Endothelial cell of umbilical vein (primary cell): ENCODE data around the gene SPRYD3. TPM values are rescaled to one million over a fixed set of nuclear protein-coding genes. Genes with fewer than 3 reads are reported as not detected.

Source experiments
- BruUV-seq: library from RNA; stranded (reverse); fragments of 400-500 nt; replicated peaks from 2 replicates; lab custom pipeline; 2021; lab: Mats Ljungman, UMichigan
- CTCF ChIA-PET: fragments of 300-600, 350-600 bp; sonication (Branson Sonifier 250); formaldehyde crosslinking; loops from one replicate; lab custom pipeline; 2021; ENCODE audit warnings: antibody characterized with exemption, inconsistent platforms; lab: Charles Lee
- POLR2A ChIA-PET: fragments of 300-600, 350-600 bp; sonication (Branson Sonifier 250); formaldehyde crosslinking; loops from one replicate; lab custom pipeline; 2021; ENCODE audit warnings: antibody characterized with exemption, inconsistent platforms; lab: Charles Lee
- DNase-seq: peaks from one replicate; pipeline ENCODE4 v3.0.0-alpha.2; 2011; ENCODE audit warnings: low read depth, low spot score
- FAIRE-seq: peaks from 2 replicates; lab custom pipeline; 2011; peaks lifted over from hg19 to GRCh38; lab: Jason Lieb, UNC
- H2AFZ ChIP-seq: 2 replicates; pipeline ENCODE4 v1.6.0; 2012; ENCODE audit warnings: low read depth, low read length, control low read depth, inconsistent platforms
- H3K27ac ChIP-seq: 2 replicates; pipeline ENCODE4 v1.5.1; 2011; ENCODE audit warnings: low read depth, mild to moderate bottlenecking, control low read depth, low read length, moderate library complexity; ENCODE audit not compliant: insufficient read depth
- H3K27me3 ChIP-seq, 2 experiments: 2 replicates each; pipeline versions ENCODE4 v1.6.0 to v1.6.1; 2011; ENCODE audit warnings: low read length in 2 of 2, mixed read lengths in 1 of 2; ENCODE audit not compliant: control insufficient read depth in 2 of 2, insufficient read depth in 2 of 2
- H3K36me3 ChIP-seq, 2 experiments: 2 replicates in 1 of 2; 3 replicates in 1 of 2; pipeline ENCODE4 v1.5.1; 2011; ENCODE audit warnings: low read length in 2 of 2, mild to moderate bottlenecking in 1 of 2, moderate library complexity in 1 of 2; ENCODE audit not compliant: control insufficient read depth in 2 of 2, insufficient read depth in 2 of 2; ENCODE audit errors: extremely low read depth in 1 of 2
- H3K4me1 ChIP-seq: 3 replicates; pipeline ENCODE4 v1.5.1; 2011; ENCODE audit warnings: mild to moderate bottlenecking, low read length; ENCODE audit not compliant: control insufficient read depth, insufficient read depth; ENCODE audit errors: extremely low read depth
- H3K4me2 ChIP-seq: 2 replicates; pipeline ENCODE4 v1.6.1; 2011; ENCODE audit warnings: low read length, control low read depth, mixed read lengths; ENCODE audit not compliant: insufficient read depth
- H3K4me3 ChIP-seq, 3 experiments: fragments of 200-600 bp in 1 of 3; sonication (generic), shearing (Covaris generic) in 1 of 3; replicated peaks in 1 of 3; 2 replicates each; pipeline ENCODE4 v1.5.1; 2011 to 2016; ENCODE audit warnings: control low read depth in 3 of 3, low read length in 3 of 3, mild to moderate bottlenecking in 2 of 3, inconsistent platforms in 1 of 3, low read depth in 1 of 3, moderate library complexity in 1 of 3; ENCODE audit not compliant: insufficient read depth in 1 of 3
- H3K79me2 ChIP-seq: 2 replicates; pipeline ENCODE4 v1.6.0; 2012; ENCODE audit warnings: low read length, inconsistent platforms; ENCODE audit not compliant: control insufficient read depth, insufficient read depth
- H3K9ac ChIP-seq: replicated peaks from 2 replicates; pipeline ENCODE3; 2011; ENCODE audit warnings: low read length, control low read depth; ENCODE audit not compliant: insufficient read depth; ENCODE audit errors: extremely low read depth
- H3K9me1 ChIP-seq: replicated peaks from 3 replicates; pipeline ENCODE4 v1.6.0; 2011; ENCODE audit warnings: mild to moderate bottlenecking, low read length; ENCODE audit not compliant: control insufficient read depth, insufficient read depth; ENCODE audit errors: extremely low read depth
- H3K9me3 ChIP-seq: replicated peaks from 2 replicates; pipeline ENCODE4 v1.5.1; 2012; ENCODE audit warnings: low read length, inconsistent platforms; ENCODE audit not compliant: control insufficient read depth, insufficient read depth
- H4K20me1 ChIP-seq: replicated peaks from 2 replicates; pipeline ENCODE3; 2011; ENCODE audit warnings: mild to moderate bottlenecking, low read length; ENCODE audit not compliant: control insufficient read depth, insufficient read depth; ENCODE audit errors: extremely low read depth
- CTCF ChIP-seq, 2 donors: IDR thresholded peaks; 1 replicate in 1 of 2; 2 replicates in 1 of 2; pipeline ENCODE4 v1.5.1; 2011; ENCODE audit warnings: low read length in 2 of 2, mild to moderate bottlenecking in 2 of 2, moderate library complexity in 2 of 2, control low read depth in 1 of 2, inconsistent platforms in 1 of 2, low read depth in 1 of 2; ENCODE audit not compliant: insufficient read depth in 1 of 2; ENCODE audit errors: extremely low read depth in 1 of 2
- EZH2 ChIP-seq: IDR thresholded peaks from 2 replicates; pipeline ENCODE4 v1.6.1; 2012; ENCODE audit warnings: borderline replicate concordance, low read depth, mild to moderate bottlenecking, moderate library complexity, low read length, inconsistent platforms; ENCODE audit not compliant: severe bottlenecking
- FOS ChIP-seq: IDR thresholded peaks from 2 replicates; pipeline ENCODE4 v1.6.1; 2011; ENCODE audit warnings: mild to moderate bottlenecking, low read length, moderate library complexity, borderline replicate concordance; ENCODE audit not compliant: insufficient read depth
- GATA2 ChIP-seq: IDR thresholded peaks from 2 replicates; pipeline ENCODE4 v1.7.0; 2011; ENCODE audit warnings: low read depth, mild to moderate bottlenecking, moderate library complexity, mixed read lengths, low read length; ENCODE audit not compliant: insufficient read length, insufficient read depth
- JUN ChIP-seq: IDR thresholded peaks from 2 replicates; pipeline ENCODE4 v1.6.1; 2011; ENCODE audit warnings: borderline replicate concordance, low read depth; ENCODE audit not compliant: insufficient read length, insufficient read depth
- MAX ChIP-seq: IDR thresholded peaks from 2 replicates; pipeline ENCODE4 v1.6.1; 2011; ENCODE audit not compliant: insufficient read depth, insufficient read length
- MYC ChIP-seq: IDR thresholded peaks from one replicate; pipeline ENCODE4 v1.6.1; 2011; ENCODE audit warnings: mild to moderate bottlenecking, low read depth, low read length
- POLR2A ChIP-seq: IDR thresholded peaks from 2 replicates; pipeline ENCODE4 v1.6.1; 2012; ENCODE audit warnings: low read depth, mild to moderate bottlenecking, control low read depth, low read length
- POLR2AphosphoS5 ChIP-seq: IDR thresholded peaks from 2 replicates; pipeline ENCODE4 v1.6.1; 2012; ENCODE audit warnings: low read depth, mild to moderate bottlenecking, control low read depth, low read length, moderate library complexity; ENCODE audit not compliant: insufficient read depth
- dilution Hi-C: fragments of 300-500 bp; cut with MboI; formaldehyde crosslinking; loops from one replicate; pipeline ENCODE4 v1.15.0; 2019; ENCODE audit warnings: low sequenced_read_pairs; ENCODE audit not compliant: extremely low pct_ligation_motif_present
- intact Hi-C: fragments of 100-400 bp; cut with micrococcal nuclease; formaldehyde crosslinking; loops from one replicate; pipeline ENCODE4 v1.10.0; 2022
- polyA plus RNA-seq, 4 experiments: library from polyadenylated mRNA; depleted of rRNA in 3 of 4; stranded (reverse) in 3 of 4; unstranded in 1 of 4; fragments of >200 nt; gene quantifications; 2 replicates each; pipeline versions ENCODE4 v1.2.1 to v1.2.3, GENCODE V29; 2011 to 2012; ENCODE audit warnings: missing spikeins in 1 of 4
- total RNA-seq: library from RNA; stranded (reverse); gene quantifications from 2 replicates; pipeline ENCODE4 v1.2.3, GENCODE V29; 2021

The SPRYD3 gene
- total and polyA plus RNA-seq, 2 donors (not counting 3 experiments of a cell fraction or from before 2014, with no cell fraction given), result 38.6 to 39.2 TPM

GRCh38 chr12:53051058-53051880 lies 27.9 kb downstream of the SPRYD3 start:
- intact Hi-C loops, result loop anchor here (5.0 kb wide), 1 partner anchor 46 kb away; the partner anchor contains the start of gene IGFBP6
- FAIRE-seq (peak; percentile 85), DNase-seq (peak; percentile 80)
- Histone ChIP-seq H3K79me2 (peaks cover 15% of the 10 kb centered on the region), H4K20me1 (no peaks in the 10 kb centered on the region), H3K27ac (peak overlapping the region; percentile 19), H3K4me2 (peak overlapping the region; percentile 85), H3K9me3 (no peaks in the 10 kb centered on the region), H3K9ac (peak overlapping the region; percentile 52), H2AFZ (no peak overlapping the region), H3K27me3 (no peaks in the 10 kb centered on the region), H3K9me1 (no peaks in the 10 kb centered on the region), H3K4me3 (peak overlapping the region in 2 of 3 experiments; percentile 68 to 78), H3K4me1 (peaks cover 65% of the 10 kb centered on the region), H3K36me3 (peaks cover 0 to 8% of the 10 kb centered on the region in 2 experiments)
- ChIA-PET CTCF (interaction anchor here (1.1 to 5.2 kb wide), 3 partner anchors 13 to 48 kb away, joined by 7 to 79 read pairs (median 15); no protein-coding TSS in a partner anchor), POLR2A (interaction anchor here (0.6 to 1.5 kb wide), 2 partner anchors 13 to 140 kb away, joined by 3 to 4 read pairs; no protein-coding TSS in a partner anchor)
- TF ChIP-seq GATA2, result no peak
- TF ChIP-seq MAX, result no peak
- TF ChIP-seq POLR2AphosphoS5, result peak; percentile 8
- TF ChIP-seq MYC, result peak; percentile 6
- TF ChIP-seq CTCF (IDR thresholded peaks at IDR 0.05; ENCODE audit: extremely low read depth in 1 of 2, insufficient read depth in 1 of 2, low read depth in 1 of 2, low read length in 2 of 2), result peak in 1 of 2 donors; percentile 35
- TF ChIP-seq FOS, result no peak
- no peak for TF ChIP-seq JUN
- peak; percentile 42 for TF ChIP-seq POLR2A
- no peak for TF ChIP-seq EZH2
- BruUV-seq, result no TSS peak
- dilution Hi-C loops, result no loop called here
